Progenitor cell of endocrine pancreas (in vitro differentiated cells): Measurements from ENCODE around the gene PTPRD. TPM values are rescaled to one million over a fixed set of nuclear protein-coding genes. Genes with fewer than 3 reads are reported as not detected.

ENCODE experiments used
- DNase-seq: peaks from one replicate; pipeline ENCODE4 v3.0.0; 2021; ENCODE audit warnings: low spot score; ENCODE audit not compliant: unreplicated experiment
- H3K27ac Mint-ChIP-seq: 2 replicates; pipeline ENCODE4 v1.8.0; 2021; ENCODE audit warnings: mild to moderate bottlenecking, moderate library complexity, mixed read lengths
- H3K27me3 Mint-ChIP-seq: 2 replicates; pipeline ENCODE4 v1.8.0; 2021; ENCODE audit warnings: mixed read lengths
- H3K36me3 Mint-ChIP-seq: 2 replicates; pipeline ENCODE4 v1.8.0; 2022; ENCODE audit warnings: mixed read lengths; ENCODE audit not compliant: insufficient read depth
- H3K4me1 Mint-ChIP-seq: 2 replicates; pipeline ENCODE4 v1.8.0; 2021; ENCODE audit warnings: low read depth, mixed read lengths
- H3K4me3 Mint-ChIP-seq: 2 replicates; pipeline ENCODE4 v1.8.0; 2021; ENCODE audit warnings: low read depth, mild to moderate bottlenecking, moderate library complexity, mixed read lengths
- H3K9me3 Mint-ChIP-seq: 2 replicates; pipeline ENCODE4 v1.8.0; 2021; ENCODE audit warnings: low read depth, mixed read lengths
- total RNA-seq: library from RNA; stranded (reverse); gene quantifications from 2 replicates; pipeline ENCODE4 v1.2.1, GENCODE V29; 2021
- TF ChIP-seq, protein P1 (sequence below): fragments of 200-600 bp; sonication (generic); IDR thresholded peaks from one replicate; pipeline ENCODE4 v1.5.0; 2021; ENCODE audit warnings: antibody characterized with exemption, mild to moderate bottlenecking; ENCODE audit not compliant: unreplicated experiment

The PTPRD gene
- total RNA-seq, 1 donor from 2014 or later: 124 TPM

DNA sequence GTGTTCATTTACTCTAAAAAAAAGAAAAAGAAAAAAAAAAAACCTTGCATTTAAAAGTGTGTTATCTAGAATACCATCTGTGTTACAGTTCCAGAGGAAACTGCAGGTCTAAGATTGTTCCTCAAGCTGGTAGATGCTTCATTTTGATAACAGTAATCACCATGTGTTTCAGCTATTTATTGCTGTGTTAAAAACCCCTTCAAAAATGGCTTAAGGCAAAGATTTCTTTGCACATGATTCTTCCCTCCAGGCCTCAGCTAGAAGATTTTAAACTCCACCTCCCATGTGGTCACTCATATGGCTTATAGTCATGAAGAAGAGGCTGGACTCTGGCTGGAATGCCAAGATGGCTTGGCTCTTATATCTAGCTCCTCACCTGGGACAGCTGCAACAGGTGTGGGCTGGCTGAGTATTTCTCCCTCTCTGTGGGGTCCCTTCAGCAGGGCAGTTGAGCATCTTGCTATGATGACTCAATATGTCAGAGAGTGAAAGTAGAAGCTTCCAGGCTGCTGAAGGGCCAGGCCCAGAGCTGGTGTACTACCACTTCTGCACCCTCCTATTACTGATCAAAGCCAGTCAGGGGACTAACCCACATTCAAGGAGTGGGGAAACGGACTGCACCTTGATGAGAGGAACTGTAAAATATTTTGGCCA, 1892.8 kb downstream of the PTPRD start:
- DNase-seq: no peak
- no peaks in the 10 kb centered on the region for H3K27me3 Mint-ChIP-seq
- H3K36me3 Mint-ChIP-seq: no peaks in the 10 kb centered on the region
- TF ChIP-seq, protein P1, sequence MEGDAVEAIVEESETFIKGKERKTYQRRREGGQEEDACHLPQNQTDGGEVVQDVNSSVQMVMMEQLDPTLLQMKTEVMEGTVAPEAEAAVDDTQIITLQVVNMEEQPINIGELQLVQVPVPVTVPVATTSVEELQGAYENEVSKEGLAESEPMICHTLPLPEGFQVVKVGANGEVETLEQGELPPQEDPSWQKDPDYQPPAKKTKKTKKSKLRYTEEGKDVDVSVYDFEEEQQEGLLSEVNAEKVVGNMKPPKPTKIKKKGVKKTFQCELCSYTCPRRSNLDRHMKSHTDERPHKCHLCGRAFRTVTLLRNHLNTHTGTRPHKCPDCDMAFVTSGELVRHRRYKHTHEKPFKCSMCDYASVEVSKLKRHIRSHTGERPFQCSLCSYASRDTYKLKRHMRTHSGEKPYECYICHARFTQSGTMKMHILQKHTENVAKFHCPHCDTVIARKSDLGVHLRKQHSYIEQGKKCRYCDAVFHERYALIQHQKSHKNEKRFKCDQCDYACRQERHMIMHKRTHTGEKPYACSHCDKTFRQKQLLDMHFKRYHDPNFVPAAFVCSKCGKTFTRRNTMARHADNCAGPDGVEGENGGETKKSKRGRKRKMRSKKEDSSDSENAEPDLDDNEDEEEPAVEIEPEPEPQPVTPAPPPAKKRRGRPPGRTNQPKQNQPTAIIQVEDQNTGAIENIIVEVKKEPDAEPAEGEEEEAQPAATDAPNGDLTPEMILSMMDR: no peak
- no peak overlapping the region for H3K4me3 Mint-ChIP-seq
- no peaks in the 10 kb centered on the region for H3K9me3 Mint-ChIP-seq
- no peak overlapping the region for H3K27ac Mint-ChIP-seq
- H3K4me1 Mint-ChIP-seq: peaks cover 6% of the 10 kb centered on the region

DNA sequence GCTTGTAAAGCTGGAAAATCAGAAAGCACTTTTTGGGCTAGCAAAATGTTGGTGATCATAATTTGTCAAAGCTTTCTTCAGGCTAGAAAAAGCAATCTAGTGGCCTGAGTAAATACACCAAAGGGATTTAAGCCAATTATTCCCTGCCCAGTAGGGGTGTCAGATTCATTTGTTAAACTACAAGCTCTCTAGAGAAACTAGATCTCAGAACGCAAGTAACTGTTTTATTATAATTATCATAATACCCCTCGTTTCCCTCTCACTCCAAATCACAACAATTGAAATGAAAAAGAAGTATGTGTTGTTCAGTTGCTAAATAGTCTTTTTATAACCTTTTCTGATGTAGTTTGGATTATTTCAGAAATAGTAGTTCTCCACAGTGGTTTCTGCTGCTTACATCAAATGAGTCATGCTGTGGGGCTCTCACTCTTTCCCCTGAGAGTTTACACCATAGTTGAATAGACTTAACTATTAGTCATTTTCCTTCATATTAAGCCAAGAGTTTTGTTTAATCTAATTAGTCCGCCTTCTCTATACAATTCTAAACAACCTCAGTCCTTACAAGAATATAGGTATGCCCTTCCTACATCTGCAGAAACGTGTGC, 1894.6 kb downstream of the PTPRD start:
- Mint-ChIP-seq H3K36me3 (no peaks in the 10 kb centered on the region), H3K4me3 (no peak overlapping the region), H3K27me3 (no peaks in the 10 kb centered on the region), H3K4me1 (peaks cover 6% of the 10 kb centered on the region), H3K27ac (no peak overlapping the region), H3K9me3 (no peaks in the 10 kb centered on the region)
- TF ChIP-seq, protein P1: no peak
- DNase-seq: no peak

GRCh38 chr9:8717146-8717545, 1895.7 kb downstream of the PTPRD start:
- Mint-ChIP-seq H3K36me3 (peaks cover 3% of the 10 kb centered on the region), H3K27me3 (no peaks in the 10 kb centered on the region), H3K27ac (no peak overlapping the region), H3K4me3 (no peak overlapping the region), H3K9me3 (no peaks in the 10 kb centered on the region), H3K4me1 (peaks cover 6% of the 10 kb centered on the region)
- no peak for DNase-seq
- TF ChIP-seq, protein P1: no peak

GRCh38 chr9:8715788-8716187, 1897.0 kb downstream of the PTPRD start:
- TF ChIP-seq, protein P1: no peak
- peaks cover 6% of the 10 kb centered on the region for H3K4me1 Mint-ChIP-seq
- no peak overlapping the region for H3K4me3 Mint-ChIP-seq
- no peak for DNase-seq
- H3K9me3 Mint-ChIP-seq: no peaks in the 10 kb centered on the region
- H3K36me3 Mint-ChIP-seq: peaks cover 3% of the 10 kb centered on the region
- no peak overlapping the region for H3K27ac Mint-ChIP-seq
- H3K27me3 Mint-ChIP-seq: no peaks in the 10 kb centered on the region

GRCh38 chr9:8713811-8714165, 1899.0 kb downstream of the PTPRD start:
- Mint-ChIP-seq H3K9me3 (no peaks in the 10 kb centered on the region), H3K4me3 (no peak overlapping the region), H3K27me3 (no peaks in the 10 kb centered on the region), H3K36me3 (peaks cover 3% of the 10 kb centered on the region), H3K27ac (no peak overlapping the region), H3K4me1 (peaks cover 6% of the 10 kb centered on the region)
- TF ChIP-seq, protein P1: no peak
- no peak for DNase-seq
